GM19193 (cell line): Measurements from ENCODE around the gene ANKFY1.

Experiments
- POLR2A ChIP-seq: IDR thresholded peaks from 4 replicates; pipeline ENCODE4 v1.6.1; 2011; ENCODE audit not compliant: insufficient read depth, insufficient read length; ENCODE audit errors: extremely low read depth

The ANKFY1 gene

DNA sequence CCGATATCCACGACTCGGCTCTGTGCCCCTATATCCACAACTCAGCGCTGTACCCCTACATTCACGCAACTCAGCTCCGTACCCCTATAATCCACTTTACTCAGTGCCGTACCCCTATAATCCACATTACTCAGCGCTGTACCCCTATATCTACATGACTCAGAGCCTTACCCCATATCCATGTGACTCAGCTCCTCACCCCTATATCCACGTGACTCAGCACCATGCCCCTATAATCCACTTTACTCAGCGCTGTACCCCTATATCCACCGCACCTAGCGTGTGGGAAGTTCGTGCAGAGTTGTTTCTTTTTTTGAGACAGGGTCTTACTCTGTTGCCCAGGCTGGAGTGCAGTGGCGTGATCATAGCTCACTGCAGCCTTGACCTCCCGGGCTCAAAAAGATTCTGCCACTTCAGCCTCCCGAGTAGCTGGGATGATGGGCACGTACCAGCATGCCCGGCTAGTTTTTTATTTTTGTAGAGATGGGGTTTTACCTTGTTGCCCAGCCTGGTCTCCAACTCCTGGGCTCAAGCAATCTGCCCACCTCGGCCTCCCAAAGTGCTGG lies 103.4 kb downstream of the ANKFY1 start:
- TF ChIP-seq POLR2A: no peak

DNA sequence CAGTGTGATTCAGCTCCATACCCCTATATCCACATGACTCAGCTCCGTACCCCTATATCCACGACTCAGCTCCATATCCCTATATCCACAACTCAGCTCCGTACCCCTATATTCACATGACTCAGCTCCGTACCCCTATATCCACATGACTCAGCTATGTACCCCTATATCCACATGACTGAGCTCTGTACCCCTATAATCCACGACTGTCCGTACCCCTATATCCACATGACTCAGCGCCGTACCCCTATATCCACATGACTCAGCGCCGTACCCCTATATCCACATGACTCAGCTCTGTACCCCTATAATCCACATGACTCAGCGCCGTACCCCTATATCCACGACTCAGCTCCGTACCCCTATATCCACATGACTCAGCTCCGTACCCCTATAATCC lies 104.0 kb downstream of the ANKFY1 start:
- no peak for TF ChIP-seq POLR2A

DNA sequence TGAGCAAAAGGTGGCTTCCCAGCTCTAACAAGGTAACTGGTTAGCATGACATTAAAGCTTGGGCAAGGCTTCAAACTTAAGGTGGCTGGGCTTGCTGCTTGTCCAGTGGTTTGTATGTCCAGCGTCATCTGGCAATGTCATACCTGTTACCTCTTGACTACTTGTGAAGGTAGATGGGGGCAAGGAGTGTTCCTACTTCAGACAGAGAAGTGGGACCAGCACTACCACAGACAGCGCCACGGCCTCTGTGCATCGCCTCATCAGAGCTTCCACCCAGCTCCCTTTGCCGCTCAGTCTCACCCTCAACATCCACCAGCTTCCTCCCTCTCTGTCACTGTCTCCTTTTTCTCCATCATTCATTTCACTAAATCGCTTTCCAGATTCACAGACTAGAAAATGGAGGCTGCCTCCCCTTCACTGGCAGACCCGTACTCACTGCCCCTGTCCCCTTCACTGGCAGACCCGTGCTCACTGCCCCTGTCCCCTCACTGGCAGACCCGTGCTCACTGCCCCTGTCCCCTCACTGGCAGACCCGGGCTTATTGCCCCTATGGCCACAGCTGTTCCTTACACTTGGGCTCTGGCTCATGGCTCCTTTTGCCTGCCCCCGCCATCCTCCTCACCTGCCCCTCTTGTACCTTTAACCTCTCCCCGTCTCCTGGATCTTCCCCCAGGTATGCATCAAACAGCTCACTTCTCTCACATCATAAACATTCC lies 106.0 kb downstream of the ANKFY1 start:
- no peak for TF ChIP-seq POLR2A

DNA sequence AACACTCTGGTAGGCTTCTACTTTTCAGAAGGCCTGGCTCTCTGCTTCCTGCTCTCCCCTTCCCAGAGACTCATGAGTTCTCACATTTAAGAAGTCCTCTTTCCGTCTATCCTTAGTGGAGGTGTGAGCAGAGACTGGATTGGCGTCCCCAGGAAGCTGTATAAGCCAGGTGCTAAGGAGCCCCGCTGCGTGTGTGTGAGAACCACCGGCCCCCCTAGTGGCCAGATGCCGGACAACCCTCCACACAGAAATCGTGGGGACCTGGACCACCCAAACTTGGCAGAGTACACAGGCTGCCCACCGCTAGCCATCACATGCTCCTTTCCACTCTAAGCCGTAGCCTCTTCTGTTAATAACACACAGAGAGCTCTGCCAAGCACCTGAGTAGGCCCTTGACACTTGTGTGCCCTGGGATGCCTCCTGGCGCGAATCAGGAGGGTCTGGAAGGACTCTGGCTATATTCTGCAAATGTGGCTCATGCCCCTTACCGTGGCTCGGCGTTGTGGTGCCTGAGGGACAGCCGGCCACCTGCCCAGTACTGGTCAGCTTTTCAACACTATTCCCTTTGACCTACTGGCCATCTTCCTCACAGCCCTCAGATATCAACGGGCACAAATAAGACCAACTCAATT lies 106.9 kb downstream of the ANKFY1 start:
- TF ChIP-seq POLR2A: no peak

DNA sequence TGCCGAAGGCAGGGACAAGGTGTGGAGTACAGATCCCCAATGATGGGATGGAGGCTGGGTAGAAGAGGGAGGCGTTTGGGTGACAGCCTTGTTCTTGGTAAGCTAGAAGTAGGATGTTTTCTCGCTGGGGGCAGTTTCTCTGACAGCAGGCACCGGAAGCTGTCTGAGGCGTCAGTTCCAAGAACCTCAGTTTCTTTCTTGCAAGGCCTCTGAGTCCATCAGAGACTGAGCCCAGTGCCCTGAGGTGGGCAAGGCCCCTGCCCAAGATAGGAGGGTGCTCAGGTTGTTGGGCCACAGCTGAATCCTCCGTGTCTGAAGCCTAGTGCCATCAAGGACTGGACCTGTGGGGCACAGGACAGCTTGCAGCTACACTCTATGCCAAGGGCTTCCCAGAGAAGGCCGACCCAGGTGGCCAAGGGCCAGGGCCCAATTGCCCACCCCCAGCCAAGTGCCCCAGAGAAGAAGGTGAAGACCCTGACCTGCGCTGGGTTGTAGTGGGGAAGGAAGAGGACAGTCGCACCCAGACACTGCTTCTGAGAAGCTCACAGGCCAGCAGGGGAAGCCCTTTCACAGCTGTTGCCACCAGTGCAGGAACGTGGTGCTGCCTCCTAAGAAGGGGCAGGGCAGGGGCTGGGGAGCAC lies 107.7 kb downstream of the ANKFY1 start:
- no peak for TF ChIP-seq POLR2A

DNA sequence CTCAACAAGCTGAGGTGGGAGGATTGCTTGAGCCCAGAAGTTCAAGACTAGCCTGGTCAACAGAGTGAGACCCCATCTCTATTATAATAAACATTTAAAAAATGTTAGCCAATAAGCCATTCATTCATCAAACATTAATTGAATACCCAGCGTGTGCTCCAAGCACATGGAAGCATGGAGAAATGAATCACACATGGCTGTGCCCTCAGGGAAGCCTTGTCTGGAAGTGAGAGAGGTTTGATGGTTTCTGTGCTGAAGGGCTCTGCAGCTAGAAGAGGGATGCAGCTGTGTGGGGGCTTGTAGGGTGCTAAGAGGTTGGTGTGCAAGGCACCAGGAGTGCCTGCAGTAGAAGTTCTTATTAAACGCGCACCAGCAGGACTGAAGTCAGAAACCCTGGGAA lies 109.6 kb downstream of the ANKFY1 start:
- no peak for TF ChIP-seq POLR2A

DNA sequence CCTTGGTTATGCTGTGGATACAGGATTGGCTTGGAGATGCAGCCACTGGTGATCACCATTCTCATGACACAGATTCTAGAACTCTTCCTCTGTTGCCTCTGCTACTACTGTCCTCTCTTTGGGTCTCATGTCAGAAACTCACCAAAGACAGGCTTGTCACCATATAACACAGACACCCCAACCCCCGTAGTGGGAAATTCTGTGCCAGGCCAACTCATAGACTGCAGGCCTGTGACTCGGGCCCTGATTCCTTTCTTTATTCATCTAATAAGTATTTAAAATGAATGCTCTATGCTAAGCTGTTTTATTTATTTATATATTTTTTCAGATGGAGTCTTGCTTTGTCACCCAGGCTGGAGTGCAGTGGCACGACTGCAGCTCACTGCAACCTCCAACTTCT lies 111.3 kb downstream of the ANKFY1 start:
- no peak for TF ChIP-seq POLR2A

DNA sequence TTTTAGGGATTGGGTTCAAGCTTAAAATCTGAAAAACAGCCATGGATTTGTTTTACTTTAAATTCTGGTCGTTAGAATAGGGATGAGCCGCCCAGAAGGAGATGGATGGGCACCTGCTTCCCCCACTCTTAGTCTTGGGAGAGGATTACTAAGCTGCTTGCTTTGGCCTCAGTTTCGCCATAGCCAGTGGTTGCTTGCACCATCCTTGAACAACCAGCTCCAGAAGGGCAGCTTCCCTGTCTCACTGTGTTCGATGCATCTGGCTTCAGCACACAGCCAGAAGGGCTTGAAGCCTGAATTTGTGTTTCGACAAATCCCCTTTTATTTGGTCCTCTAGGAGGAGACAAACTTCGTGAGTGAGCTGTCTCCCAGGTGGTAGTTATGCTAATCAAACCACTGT lies 113.7 kb downstream of the ANKFY1 start:
- no peak for TF ChIP-seq POLR2A

DNA sequence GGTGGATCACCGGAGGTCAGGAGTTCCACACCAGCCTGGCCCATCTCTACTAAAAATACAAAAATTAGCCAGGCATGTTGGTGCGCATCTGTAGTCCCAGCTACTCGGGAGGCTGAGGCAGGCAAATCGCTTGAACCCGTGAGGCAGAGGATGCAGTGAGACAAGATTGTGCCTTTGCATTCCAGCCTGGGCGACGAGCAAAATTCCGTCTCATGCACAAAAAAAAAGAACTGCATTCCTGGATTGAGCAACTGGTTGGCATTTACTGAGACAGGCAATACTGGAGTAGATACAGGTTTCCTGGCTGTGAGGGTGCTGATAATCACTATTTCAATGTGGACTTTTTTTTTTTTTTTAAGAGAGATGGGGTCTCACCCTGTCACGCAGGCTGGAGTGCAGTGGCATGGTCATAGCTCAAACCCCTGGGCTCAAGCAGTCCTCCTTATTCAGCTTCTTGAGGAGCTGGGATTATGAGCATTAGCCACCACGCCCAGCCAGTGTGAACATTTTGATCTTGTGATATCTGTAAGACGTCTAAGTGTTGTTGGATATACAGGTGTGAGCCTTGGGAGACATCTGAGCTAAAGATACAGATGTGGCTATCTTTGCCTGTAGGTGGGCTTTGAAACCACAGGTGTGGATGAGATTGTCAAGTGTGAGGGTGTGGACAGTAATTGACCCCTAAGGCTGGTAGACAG lies 115.0 kb downstream of the ANKFY1 start:
- TF ChIP-seq POLR2A: no peak

DNA sequence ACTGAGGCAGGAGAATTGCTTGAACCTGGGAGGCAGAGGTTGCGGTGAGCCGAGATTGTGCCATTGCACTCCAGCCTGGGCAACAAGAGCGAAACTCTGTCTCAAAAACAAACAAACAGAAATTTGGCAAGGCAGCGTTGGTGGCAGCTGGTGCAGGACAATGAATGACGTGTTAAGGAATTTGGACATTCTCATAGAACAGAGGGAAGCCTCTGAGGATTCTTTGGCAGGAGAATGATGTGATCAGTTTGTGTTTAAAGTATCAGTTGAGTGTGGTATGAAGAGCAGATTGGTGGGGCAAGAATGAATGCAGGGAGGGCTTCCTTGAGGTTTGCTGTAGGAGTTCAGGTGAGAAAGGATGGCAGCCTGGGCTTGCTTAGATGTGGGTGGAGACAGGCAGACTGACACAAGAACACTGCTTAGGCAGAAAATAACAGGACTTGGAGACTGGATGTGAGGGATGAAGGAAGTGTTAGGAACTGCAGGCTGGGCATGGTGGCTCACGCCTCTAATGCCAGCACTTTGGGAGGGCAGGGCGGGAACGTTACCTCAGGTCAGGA lies 115.9 kb downstream of the ANKFY1 start:
- TF ChIP-seq POLR2A: no peak

DNA sequence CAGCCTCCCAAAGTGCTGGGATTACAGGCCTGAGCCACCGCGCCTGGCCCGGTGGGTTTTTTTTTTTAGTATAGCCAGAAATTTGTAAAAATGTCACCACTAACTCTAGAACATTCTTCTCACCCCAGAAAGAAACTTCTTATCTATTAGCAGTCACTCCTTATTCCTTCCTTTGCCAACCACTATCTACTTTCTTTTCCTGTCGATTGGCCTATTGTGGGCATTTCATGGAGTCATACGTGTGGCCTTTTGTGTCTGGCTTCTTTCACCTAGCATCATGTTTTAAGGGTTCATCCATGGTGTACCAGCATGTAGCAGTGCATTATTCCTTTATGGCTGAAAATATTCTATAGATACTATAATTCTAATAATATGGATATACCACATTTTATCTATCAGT lies 117.1 kb downstream of the ANKFY1 start:
- no peak for TF ChIP-seq POLR2A

DNA sequence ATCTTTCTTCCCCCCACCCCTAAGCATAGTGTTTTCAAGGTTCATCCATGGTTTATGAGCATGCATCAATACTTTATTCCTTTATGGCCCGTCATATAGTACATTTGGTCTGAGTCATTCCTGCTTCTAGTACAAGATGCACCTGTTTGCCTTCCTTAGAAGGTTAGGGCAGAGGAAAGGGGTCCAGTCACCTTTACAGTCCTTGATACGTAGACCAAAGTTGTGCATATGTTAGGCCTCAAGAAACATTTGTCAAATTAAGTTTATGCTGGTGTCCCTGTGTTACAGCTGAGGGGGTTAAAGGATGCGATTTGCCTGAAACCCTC lies 119.4 kb downstream of the ANKFY1 start:
- TF ChIP-seq POLR2A: no peak

DNA sequence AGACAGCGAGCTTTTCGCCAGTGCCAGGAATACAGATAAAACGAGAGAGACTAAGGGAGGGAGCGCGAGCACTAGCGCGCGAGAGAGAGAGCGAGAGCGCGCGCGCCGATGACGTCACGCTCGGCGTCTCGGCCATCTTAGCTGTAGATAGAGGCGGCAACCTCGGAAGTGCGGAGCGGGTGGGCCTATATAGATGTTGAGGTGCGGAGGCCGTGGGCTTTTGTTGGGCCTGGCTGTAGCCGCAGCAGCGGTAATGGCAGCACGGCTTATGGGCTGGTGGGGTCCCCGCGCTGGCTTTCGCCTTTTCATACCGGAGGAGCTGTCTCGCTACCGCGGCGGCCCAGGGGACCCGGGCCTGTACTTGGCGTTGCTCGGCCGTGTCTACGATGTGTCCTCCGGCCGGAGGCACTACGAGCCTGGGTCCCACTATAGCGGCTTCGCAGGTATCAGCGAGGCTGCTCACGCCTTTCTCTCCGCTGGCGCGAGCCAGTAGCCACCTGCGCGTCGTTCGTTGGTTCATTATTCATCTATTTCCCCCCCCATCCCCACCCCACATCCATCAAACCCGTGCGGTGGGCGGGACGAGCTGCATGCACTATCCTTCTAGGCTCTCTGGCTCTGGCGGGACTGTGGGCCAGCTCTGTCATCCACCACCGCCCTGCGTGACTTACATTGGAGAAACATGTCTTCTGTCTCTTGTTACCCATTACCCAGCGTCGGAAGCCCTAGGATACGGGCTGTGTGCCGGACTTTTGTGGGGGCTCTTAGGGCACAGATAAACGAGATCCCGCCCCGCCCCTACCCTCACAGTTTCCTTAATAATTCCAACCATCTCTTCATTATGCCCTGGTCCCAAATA lies 120.0 kb downstream of the ANKFY1 start:
- TF ChIP-seq POLR2A: peak; percentile 94

DNA sequence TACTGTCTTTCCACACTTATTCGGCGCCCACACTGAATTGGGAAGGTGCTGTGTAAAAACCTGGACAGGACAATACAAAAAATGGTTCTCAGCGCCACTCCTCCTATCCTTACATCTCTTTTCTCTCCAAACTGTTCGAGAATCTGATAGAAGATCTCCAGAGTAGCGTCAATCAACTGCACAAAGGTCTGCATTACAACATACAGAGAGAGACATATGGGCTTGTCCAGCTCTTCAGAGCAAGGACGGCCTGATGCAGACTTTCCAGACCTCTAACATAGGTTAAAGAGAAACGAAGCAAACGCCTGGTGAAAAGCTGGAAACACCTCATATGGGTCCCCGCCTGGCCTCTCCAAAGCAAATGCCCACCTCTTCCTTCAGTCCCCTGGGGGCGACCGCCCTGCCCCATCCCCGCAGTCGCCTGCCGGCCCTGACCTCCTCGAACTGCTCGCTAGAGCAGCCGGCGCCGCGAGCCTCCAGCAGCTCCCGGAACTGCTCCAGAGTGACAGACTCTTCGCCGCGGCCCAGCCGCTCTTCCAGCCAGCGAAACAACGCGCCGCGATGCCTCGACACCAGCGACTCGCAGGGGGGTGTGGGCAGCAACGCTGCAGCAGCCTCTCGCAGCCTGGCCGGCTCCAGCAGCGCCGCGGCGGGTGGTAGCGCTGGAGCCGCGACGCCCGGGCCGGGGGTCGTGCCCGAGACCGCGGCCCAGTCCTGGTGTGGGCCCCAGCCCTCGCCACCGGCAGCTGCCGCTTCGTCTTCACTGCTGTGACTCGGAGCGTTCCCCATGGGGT lies 121.5 kb downstream of the ANKFY1 start:
- no peak for TF ChIP-seq POLR2A

DNA sequence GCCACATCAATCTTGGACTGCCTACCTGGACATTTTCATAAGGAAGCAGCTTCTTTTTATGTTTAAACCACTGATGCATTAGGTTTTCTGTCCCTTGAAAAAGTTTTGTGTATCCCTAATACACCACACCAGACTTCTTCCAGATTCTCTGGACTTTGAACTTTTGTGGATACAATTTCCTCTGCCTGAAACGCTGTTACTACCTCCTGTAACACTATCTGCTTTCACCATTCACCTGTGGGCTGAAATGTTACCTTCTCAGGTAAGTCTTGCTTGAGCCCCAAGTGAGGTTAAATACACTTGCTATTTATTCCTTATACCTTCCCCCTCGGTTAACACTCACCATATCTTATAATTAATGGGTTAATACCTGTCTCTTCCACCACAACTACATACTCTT lies 123.7 kb downstream of the ANKFY1 start:
- no peak for TF ChIP-seq POLR2A
